Hippocampal formation (tissue), 2 donors: Measurements from ENCODE around the gene ECD.

Experiments used
- DNase-seq, 2 donors: peaks; one replicate each; lab custom pipeline; 2025; lab: John Stamatoyannopoulos, UW

The ECD gene

GRCh38 chr10:73096449-73097304 is 71.1 kb downstream of the ECD start, which contains the start of gene P4HA1:
Gene P4HA1, minus strand, starts transcription at chr10:73096866. Its CDS starts 21,983 bp downstream, at chr10:73074883.
- DNase-seq: peak; percentile 98 to 99

- DNase-seq: peak in 1 of 2 donors; percentile 42
These were observed 71.8 kb downstream of the ECD start for GRCh38 chr10:73096041-73096448.

- DNase-seq: peak; percentile 32 to 60
These were observed 72.3 kb downstream of the ECD start for GRCh38 chr10:73095481-73096021.

GRCh38 chr10:73094986-73095480 is 72.8 kb downstream of the ECD start:
- DNase-seq: no peak

GRCh38 chr10:73093922-73094850 is 73.6 kb downstream of the ECD start:
- DNase-seq: no peak

- no peak for DNase-seq
These were observed 75.0 kb downstream of the ECD start for GRCh38 chr10:73092830-73093229.

- DNase-seq: no peak
These were observed 79.5 kb downstream of the ECD start for GRCh38 chr10:73088304-73088703.

GRCh38 chr10:73086816-73087215 is 81.0 kb downstream of the ECD start:
- no peak for DNase-seq

- DNase-seq: no peak
These were observed 83.6 kb downstream of the ECD start for GRCh38 chr10:73084209-73084608.
